SKM-1 treated with dmso at 0.1 percent for 144 hours (cell line): Measurements from ENCODE around the gene HAGH.

Experiments
- DNase-seq: peaks from one replicate; lab custom pipeline; 2025; ENCODE audit not compliant: unreplicated experiment; lab: John Stamatoyannopoulos, UW

The HAGH gene

GRCh38 chr16:1763521-1764511 is 62.8 kb downstream of the HAGH start:
- DNase-seq = no peak

DNA sequence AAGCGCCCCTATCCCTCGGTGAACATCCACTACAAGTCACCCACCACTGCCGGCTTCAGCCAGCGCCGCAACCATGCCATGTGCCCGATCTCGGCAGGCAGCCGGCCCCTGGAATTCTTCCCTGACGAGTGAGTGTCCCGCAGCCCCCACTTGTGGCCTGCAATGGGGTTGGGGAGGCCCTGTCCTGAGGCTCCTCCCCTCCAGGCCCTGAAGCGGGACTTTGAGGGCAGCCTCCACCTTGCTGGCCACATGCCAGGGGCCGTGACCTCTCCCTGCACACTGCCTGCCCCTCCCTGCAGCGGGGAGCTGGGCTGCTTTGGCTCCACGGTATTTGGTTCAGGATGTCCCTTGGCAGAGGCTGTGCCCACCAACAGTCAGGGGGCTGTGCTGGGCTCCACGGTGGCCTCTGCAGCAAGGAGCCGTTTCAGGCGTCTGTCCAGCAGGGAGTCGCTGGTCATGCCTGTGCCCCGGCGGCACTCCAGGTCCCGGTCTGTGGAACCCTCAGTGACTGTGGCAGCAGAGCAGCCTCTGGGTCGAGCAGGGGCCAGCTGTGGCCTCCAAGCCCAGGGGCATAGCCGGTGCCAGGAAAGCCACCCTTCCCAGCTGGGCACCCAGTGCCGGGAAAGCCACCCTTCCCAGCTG is 63.6 kb downstream of the HAGH start:
- no peak for DNase-seq

DNA sequence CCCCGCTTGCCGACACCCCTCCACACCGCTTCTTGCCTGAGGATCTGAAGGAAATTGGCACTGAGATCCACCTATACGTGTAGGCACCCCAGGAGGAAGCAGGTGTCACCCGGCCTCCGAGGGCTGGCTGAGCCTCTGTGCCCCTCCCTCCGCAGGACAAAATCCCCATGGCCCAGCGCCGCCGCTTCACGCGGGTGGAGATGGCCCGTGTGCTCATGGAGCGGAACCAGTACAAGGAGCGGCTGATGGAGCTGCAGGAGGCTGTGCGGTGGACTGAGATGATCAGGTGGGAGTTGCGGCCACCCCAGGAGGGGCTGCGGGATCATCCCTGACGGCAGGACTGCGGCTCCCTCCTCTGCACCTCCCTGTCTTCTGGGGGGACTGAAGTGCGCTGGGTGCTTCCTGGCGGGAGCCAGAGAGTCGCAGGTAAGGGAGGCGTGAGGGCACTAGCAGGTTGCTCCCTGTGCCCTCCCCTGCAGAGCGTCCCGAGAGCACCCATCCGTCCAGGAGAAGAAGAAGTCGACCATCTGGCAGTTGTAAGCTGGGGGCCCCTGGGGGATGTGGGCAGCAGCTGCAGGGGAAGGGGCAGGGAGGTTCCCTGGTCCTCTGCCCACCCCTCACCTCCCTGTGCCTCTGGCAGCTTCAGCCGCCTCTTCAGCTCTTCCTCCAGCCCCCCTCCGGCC is 64.3 kb downstream of the HAGH start:
- DNase-seq = no peak

DNA sequence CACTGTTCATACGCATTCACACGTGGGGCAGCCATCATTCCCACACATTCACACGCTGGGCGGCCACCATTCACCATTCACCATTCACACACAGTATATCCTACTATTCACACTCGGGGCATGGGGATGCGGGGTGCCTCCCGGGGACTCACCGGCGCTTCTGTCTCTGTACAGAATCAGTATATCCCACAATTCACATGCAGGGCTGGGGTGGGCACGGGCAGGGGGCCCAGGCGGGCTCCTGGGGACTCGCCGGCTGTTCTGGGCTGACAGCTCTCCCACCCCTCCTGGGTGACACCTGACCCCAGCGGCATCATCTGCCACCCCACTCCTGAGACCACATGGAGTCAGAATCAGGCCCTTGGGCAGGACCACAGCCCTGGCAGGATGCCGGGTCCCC is 64.9 kb downstream of the HAGH start:
- DNase-seq = no peak

GRCh38 chr16:1760911-1761310 is 65.7 kb downstream of the HAGH start:
- no peak for DNase-seq

DNA sequence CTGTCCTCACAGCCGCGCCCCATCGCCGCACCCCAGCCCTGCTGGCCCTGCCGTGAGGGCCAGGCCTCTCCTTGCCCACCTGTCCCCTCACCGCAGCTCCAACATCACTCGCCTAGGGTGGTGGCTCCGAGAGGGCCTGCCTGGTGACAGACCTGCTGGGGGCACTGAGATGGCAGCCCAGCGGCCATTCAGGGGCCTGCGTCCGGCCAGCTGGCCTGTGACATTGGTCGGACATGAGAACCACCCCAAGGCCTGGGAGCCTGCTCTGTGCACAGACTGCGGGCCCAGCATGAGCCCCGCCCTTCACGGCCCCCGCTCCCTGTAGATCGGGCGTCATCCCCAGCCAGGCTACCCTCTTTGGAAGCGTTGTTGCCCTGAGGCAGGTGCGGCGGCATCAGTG is 67.1 kb downstream of the HAGH start:
- DNase-seq = no peak

DNA sequence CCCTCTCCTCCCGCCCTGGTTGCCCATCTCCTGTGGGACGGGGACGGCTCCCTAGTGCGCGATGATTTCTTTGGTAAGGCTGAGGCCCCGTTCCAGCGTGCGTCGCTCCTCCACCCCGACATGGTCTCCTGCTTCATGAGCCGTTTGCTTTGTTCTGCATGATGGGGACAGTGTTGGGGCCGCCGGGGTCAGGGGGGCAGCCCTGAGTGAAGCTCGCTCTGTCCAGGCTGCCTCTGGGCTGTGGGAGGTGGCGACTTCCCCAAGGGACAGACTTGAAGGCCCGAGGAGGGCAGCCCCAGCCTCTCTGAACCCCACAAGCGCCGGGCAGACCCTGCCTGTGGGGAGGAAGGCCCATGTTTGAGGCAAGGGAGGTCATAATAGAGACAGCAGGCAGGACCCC is 67.7 kb downstream of the HAGH start:
- DNase-seq = no peak

DNA sequence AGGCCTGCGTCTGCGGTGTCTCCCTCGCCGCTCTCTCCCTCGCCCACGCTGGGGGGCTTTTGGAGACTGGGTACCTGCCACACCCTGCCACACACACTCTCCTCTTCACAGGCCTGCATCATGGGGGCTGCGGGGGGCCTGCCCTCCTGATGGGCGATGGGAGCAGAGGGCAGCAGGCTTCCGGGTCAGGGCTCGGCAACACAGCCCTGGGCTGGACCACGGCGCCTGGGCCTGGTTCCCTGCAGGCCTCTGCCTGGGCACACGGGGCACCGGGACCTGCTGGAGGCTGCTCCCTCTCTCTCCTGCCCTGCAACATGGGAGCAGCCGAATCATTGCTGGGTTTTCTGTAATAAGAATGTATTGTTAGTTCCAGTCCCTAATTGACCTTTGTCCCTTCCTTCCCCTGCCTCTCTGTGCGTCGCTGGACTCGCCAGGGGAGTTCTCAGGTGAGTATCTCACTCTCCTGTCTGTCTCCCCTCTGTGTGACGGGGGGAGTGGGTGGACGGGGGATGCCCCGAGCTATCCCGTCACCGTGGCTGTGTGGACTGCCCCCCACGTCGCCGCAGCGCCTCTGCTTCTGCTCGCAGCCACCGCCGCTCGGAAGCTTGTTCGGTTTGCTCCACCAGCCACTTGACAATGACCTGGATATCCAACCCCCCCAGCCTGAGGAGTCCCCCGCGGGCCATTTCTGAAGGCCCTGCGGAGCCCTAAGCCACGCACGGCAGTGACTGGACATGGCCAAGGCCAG is 68.7 kb downstream of the HAGH start:
- DNase-seq = no peak
